Measurements from ENCODE around the gene ACSL3. TPM values are rescaled to one million over a fixed set of nuclear protein-coding genes. Genes with fewer than 3 reads are reported as not detected.
"Not testable (repeated sequence)": the region's sequence is repeated elsewhere in the genome, so short reads cannot be mapped to it uniquely, and the experiment has no call there.

The ACSL3 gene
- polyA plus RNA-seq, 1 experiment, result 88.9 TPM

DNA sequence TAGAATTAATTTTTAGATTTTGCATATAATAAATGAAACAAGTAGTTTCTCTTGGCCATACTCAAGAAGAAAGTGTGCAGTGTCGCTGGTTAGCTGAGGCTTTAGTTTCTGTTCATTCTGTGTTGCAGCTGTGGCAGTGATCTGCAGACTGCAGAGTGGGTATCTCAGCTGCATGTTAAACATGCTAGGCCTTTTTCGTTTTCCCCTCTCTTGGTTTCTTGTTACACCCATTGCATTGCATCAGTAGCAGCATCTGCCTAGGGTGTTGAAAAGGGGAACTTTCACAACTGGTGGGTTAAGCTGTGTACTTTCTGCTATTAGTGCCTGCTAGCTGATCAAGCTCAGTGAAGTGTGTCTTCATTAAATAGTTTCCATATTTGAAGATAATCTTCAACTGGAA, 51.3 kb downstream of the ACSL3 start:
- TF ChIP-seq, protein P1, sequence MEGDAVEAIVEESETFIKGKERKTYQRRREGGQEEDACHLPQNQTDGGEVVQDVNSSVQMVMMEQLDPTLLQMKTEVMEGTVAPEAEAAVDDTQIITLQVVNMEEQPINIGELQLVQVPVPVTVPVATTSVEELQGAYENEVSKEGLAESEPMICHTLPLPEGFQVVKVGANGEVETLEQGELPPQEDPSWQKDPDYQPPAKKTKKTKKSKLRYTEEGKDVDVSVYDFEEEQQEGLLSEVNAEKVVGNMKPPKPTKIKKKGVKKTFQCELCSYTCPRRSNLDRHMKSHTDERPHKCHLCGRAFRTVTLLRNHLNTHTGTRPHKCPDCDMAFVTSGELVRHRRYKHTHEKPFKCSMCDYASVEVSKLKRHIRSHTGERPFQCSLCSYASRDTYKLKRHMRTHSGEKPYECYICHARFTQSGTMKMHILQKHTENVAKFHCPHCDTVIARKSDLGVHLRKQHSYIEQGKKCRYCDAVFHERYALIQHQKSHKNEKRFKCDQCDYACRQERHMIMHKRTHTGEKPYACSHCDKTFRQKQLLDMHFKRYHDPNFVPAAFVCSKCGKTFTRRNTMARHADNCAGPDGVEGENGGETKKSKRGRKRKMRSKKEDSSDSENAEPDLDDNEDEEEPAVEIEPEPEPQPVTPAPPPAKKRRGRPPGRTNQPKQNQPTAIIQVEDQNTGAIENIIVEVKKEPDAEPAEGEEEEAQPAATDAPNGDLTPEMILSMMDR (IDR thresholded peaks at IDR 0.05; ENCODE audit: low read depth, low read length), result no peak
- no peak for DNase-seq (ENCODE audit: low read depth, low spot score)
- CTCF ChIA-PET, result interaction anchor here (0.6 to 2.1 kb wide), 9 partner anchors 21 to 1689 kb away, joined by 3 to 8 read pairs (median 6); no protein-coding TSS in a partner anchor
- H3K4me3 ChIP-seq (ENCODE audit: low read depth, low read length), result no peak overlapping the region
- H3K9me3 ChIP-seq (ENCODE audit: control insufficient read depth, insufficient read depth, low read length), result no peaks in the 10 kb centered on the region
- POLR2A ChIA-PET, result interaction anchor here (0.6 kb wide), 1 partner anchor 29 kb away, joined by 3 read pairs; no protein-coding TSS in a partner anchor
- no peaks in the 10 kb centered on the region for H3K27me3 ChIP-seq (ENCODE audit: control insufficient read depth, insufficient read depth, low read length)
- H3K27ac ChIP-seq (ENCODE audit: low read depth, low read length), result no peak overlapping the region

DNA sequence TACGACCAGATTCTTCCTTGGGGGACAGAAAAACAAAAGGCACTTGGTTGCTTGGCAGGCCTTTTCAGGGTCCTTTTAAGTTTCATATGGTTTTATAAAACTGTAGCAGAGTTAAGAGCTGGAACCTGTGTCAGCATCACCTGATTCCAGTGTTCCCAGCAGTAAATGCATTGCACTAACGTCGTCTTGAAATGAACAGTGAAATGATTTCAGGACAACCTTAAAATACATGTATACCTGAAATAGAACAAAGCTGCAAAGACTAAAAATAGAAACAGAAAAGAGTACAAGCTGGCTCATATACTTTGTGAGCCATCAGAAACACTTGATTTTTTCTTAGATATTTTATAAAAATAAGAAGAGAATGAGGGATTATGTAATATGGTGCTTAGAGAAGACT, 51.9 kb downstream of the ACSL3 start:
- Histone ChIP-seq H3K9me3 (ENCODE audit: control insufficient read depth, insufficient read depth, low read length) (no peaks in the 10 kb centered on the region), H3K27ac (ENCODE audit: low read depth, low read length) (no peak overlapping the region), H3K4me3 (ENCODE audit: low read depth, low read length) (no peak overlapping the region), H3K27me3 (ENCODE audit: control insufficient read depth, insufficient read depth, low read length) (no peaks in the 10 kb centered on the region)
- TF ChIP-seq, protein P1 (IDR thresholded peaks at IDR 0.05; ENCODE audit: low read depth, low read length), result no peak
- ChIA-PET POLR2A (interaction anchor here (0.6 kb wide), 1 partner anchor 30 kb away, joined by 3 read pairs; no protein-coding TSS in a partner anchor), CTCF (interaction anchor here (1.1 to 2.1 kb wide), 6 partner anchors 26 to 222 kb away, joined by 3 to 8 read pairs (median 6); no protein-coding TSS in a partner anchor)
- no peak for DNase-seq (ENCODE audit: low read depth, low spot score)

DNA sequence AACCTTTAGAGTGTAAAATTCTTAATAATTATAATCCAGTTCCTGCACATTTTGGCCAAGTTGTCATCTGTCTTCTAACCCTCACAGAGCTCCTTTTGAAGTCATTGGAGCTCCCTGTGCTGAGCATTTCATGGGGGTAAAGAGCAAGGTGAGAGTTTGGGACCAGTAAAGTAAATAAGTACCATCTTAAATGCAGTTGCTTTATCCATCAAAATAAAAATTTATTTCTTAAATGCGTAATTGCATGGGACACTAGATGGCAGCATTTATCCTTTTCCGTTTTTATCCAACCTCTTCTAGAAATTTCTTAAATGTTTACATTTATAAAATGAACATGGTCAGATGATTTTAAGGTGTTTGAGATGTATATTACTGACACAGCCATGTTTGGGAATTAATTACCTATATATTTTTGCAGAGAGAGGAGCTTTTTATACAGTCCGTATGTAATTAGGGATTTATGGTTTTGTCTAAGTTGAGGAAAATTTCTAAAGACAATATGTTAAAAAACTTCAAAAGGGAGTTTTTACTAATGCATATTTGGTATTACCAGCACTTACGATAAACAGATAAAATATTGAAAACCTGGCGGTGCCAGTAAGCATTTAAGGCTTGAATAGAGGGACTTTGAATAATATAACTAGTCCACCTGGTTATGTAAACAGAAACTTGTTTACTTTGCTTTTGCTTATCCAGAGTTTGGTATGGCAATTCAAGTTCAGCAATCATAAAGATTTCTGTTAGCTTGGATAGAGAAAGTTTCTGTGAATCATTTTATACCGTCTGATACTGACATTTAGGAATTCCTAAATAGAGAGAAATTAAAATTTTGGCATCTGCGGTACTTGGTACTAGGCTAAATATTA, 54.5 kb downstream of the ACSL3 start:
- TF ChIP-seq, protein P1 (IDR thresholded peaks at IDR 0.05; ENCODE audit: low read depth, low read length), result peak; percentile 61
- no peaks in the 10 kb centered on the region for H3K27me3 ChIP-seq (ENCODE audit: control insufficient read depth, insufficient read depth, low read length)
- H3K9me3 ChIP-seq (ENCODE audit: control insufficient read depth, insufficient read depth, low read length), result no peaks in the 10 kb centered on the region
- DNase-seq (ENCODE audit: low read depth, low spot score), result no peak
- no peak overlapping the region for H3K27ac ChIP-seq (ENCODE audit: low read depth, low read length)
- POLR2A ChIA-PET, result no interaction called here
- CTCF ChIA-PET, result interaction anchor here (0.6 to 2.3 kb wide), 37 partner anchors 8 to 884 kb away, joined by 3 to 30 read pairs (median 5); no protein-coding TSS in a partner anchor
- H3K4me3 ChIP-seq (ENCODE audit: low read depth, low read length), result no peak overlapping the region

DNA sequence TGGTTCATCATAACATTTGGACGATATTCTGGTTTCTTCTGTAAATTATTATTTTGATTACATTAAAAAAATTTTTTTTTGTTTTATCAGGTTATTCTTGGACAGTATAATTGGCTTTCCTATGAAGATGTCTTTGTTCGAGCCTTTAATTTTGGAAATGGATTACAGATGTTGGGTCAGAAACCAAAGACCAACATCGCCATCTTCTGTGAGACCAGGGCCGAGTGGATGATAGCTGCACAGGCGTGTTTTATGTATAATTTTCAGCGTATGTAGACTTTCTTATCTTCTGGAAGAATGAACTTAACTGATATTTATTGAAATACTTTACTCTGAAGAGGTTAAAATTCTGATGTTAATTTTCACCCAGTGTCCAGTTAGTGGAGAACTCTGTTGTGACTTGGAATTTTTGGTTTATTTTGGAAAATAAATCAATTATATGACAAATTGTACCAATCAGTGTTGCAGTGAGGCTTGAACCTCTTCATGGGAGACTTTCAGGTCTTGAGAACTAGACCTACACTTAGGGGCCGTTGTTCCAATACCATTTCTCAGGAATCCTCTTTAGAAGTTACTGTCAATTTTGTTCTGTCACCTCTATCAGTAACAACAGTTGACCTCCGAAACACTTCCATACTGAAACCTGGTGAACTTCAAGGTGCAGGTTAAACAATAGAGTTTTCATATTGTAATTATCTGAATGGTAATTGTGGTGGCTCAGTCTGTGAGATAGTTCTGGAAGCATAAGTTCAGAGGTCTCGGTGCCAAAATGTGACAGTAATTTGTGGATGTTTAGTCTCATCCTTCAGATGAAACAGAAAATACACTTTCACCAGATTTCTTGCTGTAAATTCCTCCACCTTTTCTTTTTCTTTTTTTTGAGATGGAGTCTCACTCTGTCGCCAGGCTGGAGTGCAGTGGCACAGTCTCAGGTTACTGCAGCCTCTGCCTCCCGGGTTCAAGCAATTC, 55.7 kb downstream of the ACSL3 start:
- Histone ChIP-seq H3K27ac (ENCODE audit: low read depth, low read length) (no peak overlapping the region), H3K4me3 (ENCODE audit: low read depth, low read length) (no peak overlapping the region), H3K27me3 (ENCODE audit: control insufficient read depth, insufficient read depth, low read length) (no peaks in the 10 kb centered on the region), H3K9me3 (ENCODE audit: control insufficient read depth, insufficient read depth, low read length) (no peaks in the 10 kb centered on the region)
- DNase-seq (ENCODE audit: low read depth, low spot score), result no peak
- TF ChIP-seq, protein P1 (IDR thresholded peaks at IDR 0.05; ENCODE audit: low read depth, low read length), result 0 out of 2 replicates have a peak, but pooled peaks have one; percentile 9
- ChIA-PET POLR2A (no interaction called here), CTCF (interaction anchor here (1.1 to 2.3 kb wide), 16 partner anchors 10 to 881 kb away, joined by 3 to 30 read pairs (median 8); no protein-coding TSS in a partner anchor)

DNA sequence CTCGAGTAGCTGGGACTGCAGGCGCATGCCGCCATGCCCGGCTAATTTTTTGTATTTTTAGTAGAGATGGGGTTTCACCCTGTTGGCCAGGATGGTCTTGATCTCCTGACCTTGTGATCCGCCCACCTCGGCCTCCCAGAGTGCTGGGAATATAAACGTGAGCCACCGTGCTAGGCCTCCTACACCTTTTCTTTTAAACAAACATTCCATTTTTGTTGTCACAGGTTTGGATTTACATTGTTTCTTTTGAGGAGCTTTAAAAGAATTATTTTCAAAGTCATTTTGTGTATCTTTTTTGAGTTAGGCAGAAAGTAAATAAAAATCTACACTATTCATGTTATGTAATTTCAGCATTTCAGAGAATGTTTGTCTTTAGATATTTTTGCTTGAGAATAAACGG, 56.4 kb downstream of the ACSL3 start:
- H3K4me3 ChIP-seq (ENCODE audit: low read depth, low read length); H3K27me3 ChIP-seq (ENCODE audit: control insufficient read depth, insufficient read depth, low read length); POLR2A ChIA-PET; H3K27ac ChIP-seq (ENCODE audit: low read depth, low read length); H3K9me3 ChIP-seq (ENCODE audit: control insufficient read depth, insufficient read depth, low read length); DNase-seq (ENCODE audit: low read depth, low spot score); CTCF ChIA-PET: not testable (repeated sequence)

All from AG04450 (cell line).